Jurkat, Clone E6-1 (cell line): Measurements from ENCODE around the gene CDY1B. TPM values are rescaled to one million over a fixed set of nuclear protein-coding genes. Genes with fewer than 3 reads are reported as not detected.
"Not testable (repeated sequence)": the region's sequence is repeated elsewhere in the genome, so short reads cannot be mapped to it uniquely, and the experiment has no call there.

Experiments
- DNase-seq: peaks from one replicate; pipeline ENCODE4 v3.0.0-alpha.2; 2011; ENCODE audit warnings: low read depth, low spot score
- H3K4me3 ChIP-seq: 2 replicates; pipeline ENCODE4 v1.5.1; 2011; ENCODE audit warnings: mild to moderate bottlenecking, low read length, control low read depth, moderate library complexity
- polyA plus RNA-seq: library from polyadenylated mRNA; unstranded; fragments of >200 nt; gene quantifications from one replicate; pipeline ENCODE4 v1.2.1, GENCODE V29; 2012; ENCODE audit warnings: missing spikeins; ENCODE audit not compliant: insufficient read length, insufficient read depth

Gene CDY1B
- not detected for polyA plus RNA-seq

GRCh38 chrY:24047919-24048318 lies at the start of gene CDY1B:
TSS of gene CDY1B (minus strand) at chrY:24048019. CDS start at chrY:24047688, 331 bp downstream.
- not testable (repeated sequence) for DNase-seq, H3K4me3 ChIP-seq

GRCh38 chrY:24049525-24049924 lies 1.7 kb upstream of the CDY1B start:
- DNase-seq, H3K4me3 ChIP-seq: not testable (repeated sequence)

GRCh38 chrY:24043209-24043608 lies 4.6 kb downstream of the CDY1B start:
- H3K4me3 ChIP-seq, DNase-seq: not testable (repeated sequence)

- not testable (repeated sequence) for DNase-seq, H3K4me3 ChIP-seq
These were observed 8.7 kb downstream of the CDY1B start for GRCh38 chrY:24039008-24039718.

- H3K4me3 ChIP-seq, DNase-seq: not testable (repeated sequence)
These were observed 21.4 kb downstream of the CDY1B start for GRCh38 chrY:24026212-24027103.
